Activated T-cell treated with anti-CD3 and anti-CD28 coated beads, Interleukin-2, amount 50 U/mL, for 48 hours (primary cell): ENCODE results near the gene RAB3GAP1.
"Not testable (repeated sequence)": the region's sequence is repeated elsewhere in the genome, so short reads cannot be mapped to it uniquely, and the experiment has no call there.

Source experiments
- DNase-seq, 2 experiments: peaks; one replicate each; pipeline ENCODE4 v3.0.0-alpha.2; 2020

The RAB3GAP1 gene

DNA sequence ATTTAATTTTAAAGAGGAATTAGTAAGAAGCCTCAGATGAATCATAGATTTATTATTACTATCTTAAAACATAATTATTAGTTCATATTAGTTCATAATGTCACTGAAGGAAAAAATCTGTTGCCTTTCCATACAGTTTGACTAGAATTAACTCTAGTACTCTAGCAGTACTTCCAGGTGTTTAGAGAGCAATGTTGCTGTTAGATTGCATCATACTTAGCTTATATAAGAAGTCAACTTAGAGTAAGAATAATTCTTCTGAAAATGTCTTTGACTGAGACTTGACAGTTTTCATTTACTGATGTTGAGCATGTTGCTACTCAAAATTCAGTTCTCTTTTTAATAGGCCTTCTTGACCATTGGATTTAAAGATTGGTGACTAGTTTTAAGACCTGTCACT lies 4.7 kb downstream of the RAB3GAP1 start:
- DNase-seq, result no peak

DNA sequence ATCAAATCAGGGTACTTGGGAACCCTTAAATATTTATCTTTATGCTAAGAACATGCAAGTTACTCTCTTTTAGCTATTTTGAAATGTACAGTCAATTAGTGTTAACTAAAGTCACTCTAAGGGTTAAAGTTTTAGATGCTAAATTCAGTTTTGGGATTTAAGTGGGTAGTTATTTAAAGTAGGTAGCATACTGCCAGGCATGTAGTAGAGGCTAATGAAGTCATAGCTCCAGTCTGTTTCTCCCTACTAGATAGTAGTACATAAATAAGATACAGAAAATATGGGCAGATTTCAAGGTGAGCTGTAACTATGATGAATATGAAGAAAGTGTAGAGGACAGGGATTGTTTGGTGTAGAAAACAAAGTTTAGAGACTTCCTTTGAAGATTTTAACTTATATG lies 7.5 kb downstream of the RAB3GAP1 start:
- no peak for DNase-seq

DNA sequence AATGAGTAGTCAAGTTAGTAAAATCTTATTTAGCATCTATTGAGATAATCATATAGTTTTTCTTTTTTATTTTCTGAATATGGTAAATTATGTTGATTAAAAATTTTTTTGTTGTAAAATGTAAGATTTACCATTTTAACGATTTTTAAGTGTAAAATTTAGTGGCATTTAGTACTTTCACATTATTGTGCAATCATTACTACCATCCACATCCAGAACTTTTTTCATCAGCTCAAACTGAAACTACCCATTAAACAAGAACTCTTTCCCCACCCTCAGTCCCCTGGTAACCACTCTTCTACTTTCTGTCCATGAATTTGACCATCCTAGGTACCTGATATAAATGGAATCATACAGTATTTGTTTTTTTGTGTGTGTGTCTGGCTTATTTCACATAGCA lies 11.1 kb downstream of the RAB3GAP1 start:
- no peak for DNase-seq

DNA sequence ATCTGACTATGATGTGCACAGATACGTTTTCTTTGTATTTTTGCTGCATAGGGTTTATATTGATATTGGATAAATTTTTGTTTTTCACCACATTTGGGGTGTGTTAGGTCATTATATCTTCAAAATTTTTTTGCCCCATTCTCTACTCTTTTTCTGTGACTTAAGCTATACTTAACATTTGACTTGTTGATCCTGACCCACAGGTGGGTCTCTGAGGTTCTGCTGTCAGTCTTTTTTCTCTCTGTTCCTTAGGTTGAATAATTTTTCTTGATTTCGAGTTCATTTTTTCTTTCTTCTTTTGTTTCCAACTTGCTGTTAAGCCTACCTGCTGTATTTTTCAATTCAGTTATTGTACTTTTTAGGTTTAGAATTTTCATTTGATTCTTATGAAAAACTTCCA lies 12.1 kb downstream of the RAB3GAP1 start:
- DNase-seq, result no peak

DNA sequence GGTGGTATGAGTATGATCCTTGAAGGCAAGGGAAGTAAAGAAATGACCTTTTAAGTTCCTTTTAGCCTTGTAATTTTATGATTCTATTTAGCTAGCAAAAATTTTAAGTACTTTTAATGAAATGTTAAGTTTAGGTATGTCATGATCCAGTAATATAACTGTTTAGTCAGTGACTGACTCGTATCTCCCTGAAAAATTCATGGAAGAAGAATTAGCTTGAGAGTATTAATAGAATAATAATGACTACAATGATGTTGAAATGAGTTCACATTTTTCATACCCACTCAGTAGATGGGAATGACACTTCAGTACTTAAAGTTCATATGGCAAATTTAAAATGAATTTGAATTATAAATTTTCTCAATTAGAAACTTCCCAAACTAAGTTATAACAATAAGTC lies 14.6 kb downstream of the RAB3GAP1 start:
- DNase-seq, result no peak

DNA sequence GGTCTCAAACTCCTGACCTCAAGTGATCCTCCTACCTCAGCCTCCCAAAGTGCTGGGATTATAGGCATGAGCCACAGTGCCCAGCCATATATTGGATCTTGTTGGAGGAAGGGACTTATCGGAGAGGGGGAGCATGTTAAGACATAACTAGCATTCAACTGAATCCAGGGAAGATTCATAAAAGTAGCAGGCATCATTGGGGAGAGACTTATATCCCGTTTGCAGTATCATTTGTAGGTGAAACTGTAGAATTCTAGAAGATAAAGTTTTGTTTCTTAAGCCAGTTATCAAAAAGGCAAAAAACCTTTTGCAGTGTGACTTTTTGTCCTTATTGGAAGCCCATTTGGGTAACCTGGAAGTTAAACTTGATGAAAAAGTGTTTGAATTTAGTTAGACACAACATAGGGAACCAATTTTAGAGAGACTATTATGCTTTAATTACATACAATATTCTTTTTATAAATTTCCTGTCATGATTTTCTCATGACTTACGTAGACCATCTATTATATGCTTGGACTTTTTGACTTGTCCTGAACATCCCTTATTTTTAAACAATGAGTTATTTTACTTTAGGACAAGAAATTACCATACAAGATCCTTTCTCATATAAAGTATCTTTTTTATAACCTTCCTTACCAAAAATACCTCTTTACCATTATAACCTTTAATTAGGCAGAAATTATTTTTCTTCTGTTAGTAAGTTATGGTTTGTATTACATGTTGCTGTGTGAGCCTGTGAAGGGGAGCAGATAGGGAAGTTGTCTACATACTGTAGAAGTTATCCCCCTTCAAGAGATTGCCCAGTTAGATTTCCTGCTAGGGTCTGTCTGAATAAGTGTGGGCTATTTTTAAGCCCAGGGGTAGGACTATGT lies 20.3 kb downstream of the RAB3GAP1 start:
- no peak for DNase-seq

DNA sequence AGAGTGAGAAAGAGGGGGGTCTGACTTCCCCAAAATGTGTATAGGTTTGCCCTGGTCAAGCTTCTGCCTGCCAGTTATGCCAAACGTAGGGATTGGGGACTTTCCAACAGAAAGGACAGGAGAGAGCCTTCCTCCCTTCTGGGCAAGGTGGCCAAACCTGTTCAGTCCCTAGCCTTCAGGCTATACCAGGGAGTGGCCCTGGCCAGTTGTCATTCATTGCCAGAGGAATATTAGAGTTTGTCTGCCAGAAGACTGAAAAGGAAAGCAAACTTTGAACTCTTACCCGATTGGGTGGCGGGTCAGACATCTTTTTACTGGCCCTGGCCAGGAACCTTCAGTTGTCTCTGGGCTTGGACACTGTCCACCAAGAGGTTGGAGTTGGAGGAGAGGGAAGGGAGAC lies 22.1 kb downstream of the RAB3GAP1 start:
- no peak for DNase-seq

DNA sequence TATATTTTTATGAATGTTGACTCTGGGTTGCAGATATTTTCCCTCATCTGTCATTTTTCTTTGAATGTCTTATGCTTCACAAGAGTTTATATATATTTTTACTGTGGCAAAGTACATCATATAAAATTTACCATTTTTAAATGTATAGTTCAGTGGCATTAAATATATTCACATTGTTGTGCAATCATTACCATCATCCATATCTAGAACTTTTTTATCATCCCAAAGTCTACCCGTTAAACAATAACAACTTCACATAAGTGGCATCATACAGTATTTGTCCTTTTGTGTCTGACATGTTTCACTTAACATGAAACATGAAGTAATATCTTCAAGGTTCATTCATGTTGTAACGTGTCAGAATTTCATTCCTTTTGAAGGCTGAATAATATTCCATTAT lies 24.5 kb downstream of the RAB3GAP1 start:
- DNase-seq, result no peak

DNA sequence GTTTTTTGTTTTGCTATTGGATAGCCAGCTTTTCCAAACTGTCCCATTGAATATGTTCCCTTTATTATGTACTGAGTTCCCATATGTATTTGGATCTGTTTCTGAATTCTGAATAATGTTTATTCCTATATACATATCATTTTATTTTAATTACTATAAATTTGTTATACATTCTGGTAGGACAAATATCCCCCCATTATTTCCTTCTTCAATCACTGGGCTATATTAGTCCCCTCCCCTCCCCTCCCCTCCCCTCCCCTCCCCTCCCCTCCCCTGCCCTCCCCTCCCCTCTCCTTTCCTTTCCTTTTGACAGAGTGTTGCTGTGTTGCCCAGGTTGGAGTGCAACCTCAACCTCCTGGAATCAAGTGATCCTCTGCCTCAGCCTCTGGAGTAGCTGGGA lies 26.3 kb downstream of the RAB3GAP1 start:
- no peak for DNase-seq

DNA sequence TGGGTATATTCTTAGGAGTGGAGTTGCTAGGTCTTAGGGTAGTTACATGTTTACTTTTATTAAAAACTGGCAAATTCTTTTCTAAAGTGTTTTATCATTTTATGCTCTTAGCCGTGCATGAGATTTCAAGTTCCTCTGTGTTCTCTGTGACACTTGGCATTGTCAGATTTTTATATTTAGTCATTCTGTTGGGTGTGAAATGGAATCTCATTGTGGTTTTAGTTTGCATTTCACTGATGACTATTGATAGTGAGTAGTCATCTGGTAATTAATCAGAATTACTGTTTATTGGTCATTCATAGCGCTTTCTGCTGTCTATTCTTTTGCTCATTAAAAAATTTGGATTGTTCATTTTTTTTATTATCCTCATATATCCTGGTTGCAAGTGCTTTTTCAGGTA lies 34.1 kb downstream of the RAB3GAP1 start:
- DNase-seq, result no peak

DNA sequence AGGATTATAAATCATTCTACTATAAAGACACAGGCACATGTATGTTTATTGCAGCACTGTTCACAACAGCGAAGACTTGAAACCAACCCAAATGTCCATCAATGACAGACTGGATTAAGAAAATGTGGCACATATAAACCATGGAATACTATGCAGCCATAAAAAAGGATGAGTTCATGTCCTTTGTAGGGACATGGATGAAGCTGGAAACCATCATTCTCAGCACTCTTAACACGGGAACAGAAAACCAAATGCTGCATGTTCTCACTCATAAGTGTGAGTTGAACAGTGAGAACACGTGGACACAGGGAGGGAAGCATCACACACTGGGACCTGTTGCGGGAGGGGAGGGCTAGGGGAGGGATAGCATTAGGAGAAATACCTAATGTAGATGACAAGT lies 37.5 kb downstream of the RAB3GAP1 start:
- not testable (repeated sequence) for DNase-seq

DNA sequence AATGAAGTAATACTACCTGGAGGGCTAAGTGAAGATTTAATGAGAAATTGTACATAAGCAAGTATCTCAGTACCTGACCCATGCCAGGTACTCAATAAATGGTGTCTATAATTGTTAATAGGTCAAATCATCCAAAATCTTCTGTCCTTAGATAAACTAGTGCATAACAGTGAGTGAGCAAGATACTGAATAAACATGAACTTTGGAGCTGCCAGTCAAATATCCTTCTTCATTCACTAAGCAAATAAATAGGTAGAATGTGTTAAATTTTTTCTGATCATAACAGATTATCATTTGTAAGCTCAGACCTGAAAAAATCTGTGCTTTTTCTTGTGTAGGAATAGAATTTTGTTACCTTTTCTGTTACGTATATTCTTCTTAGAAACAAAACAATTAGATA lies 39.6 kb downstream of the RAB3GAP1 start:
- no peak for DNase-seq

DNA sequence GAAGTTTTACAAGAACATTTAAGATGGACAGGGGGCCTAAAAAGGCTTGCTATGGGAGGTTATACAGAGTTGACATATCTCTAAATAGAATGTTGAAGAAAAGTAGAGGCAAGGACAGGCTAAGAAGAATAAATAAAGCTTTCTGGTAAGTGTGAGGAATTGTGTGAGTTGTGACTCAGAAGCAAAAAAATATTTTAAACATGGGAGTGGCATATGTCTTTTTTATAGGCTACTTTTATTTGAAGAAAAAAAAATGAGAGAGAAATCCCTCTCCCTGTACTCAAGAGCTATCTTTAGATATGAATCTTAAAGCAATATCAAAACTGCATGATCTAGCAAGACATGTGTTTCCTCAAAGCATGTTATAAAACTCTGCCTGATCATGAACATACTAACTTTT lies 41.1 kb downstream of the RAB3GAP1 start:
- no peak for DNase-seq

DNA sequence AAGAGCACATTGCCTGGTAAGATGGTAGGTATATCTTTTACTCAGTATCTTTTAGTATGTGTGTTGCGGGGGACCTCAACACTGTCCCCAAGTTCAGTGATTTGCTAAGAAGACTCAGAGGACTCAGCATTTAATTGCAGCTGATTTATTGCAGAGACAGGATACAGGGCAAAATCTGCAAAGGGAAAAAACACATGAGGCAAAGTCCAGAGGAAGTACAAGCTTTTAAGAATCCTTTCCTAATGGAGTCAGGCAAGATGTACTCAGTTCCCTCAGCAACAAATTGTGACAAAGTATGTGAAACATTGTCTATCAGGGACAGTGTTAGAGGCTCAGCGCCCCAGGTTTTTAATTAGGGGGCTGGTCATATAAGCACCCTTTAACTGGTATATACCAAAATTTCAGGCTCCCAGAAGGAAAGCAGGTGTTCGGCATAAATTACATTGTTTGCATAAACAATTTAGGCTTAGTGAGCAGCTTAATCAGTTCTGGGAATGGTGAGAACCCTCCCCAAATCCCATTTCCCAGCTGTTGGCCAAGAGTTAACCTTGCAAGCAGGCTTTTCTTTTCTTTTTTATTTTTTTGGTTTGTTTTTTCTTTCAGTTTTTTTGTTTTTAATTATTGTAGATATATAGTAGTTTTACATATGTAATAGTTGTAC lies 41.7 kb downstream of the RAB3GAP1 start:
- DNase-seq, result no peak

DNA sequence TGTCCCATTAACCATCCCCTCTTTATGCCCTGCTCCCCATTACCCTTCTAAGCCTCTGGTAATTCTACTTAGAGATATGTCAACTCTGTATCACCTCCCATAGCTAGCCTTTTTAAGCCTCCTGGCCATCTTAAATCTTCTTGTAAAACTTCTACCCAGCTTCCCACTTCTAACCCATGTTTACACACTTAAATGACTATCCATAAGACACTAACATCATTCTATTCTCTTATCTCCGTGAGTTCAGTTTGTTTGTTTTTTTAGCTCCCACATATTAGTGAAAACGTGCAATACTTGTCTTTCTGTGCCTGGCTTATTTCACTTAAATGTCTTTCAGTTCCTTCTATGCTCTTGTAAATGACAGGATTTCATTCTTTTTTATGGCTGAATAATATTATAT lies 42.4 kb downstream of the RAB3GAP1 start:
- DNase-seq, result no peak

DNA sequence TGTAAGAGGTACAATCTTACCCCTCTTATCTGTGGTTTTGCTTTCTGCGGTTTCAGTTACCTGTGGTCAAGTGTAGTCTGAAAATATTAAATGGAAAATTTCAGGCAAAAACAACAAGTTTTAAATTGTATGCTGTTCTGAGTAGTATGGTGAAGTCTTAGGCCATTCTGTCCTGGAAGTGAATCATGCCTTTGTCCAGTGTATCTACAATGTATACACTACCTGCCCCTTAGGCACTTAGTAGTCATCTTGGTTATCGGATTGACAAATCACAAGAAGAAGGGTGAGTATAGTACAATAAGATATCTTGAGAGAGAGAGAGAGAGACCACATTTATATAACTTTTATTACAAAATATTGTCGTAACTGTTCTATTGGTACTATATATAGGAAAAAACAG lies 43.5 kb downstream of the RAB3GAP1 start:
- no peak for DNase-seq

DNA sequence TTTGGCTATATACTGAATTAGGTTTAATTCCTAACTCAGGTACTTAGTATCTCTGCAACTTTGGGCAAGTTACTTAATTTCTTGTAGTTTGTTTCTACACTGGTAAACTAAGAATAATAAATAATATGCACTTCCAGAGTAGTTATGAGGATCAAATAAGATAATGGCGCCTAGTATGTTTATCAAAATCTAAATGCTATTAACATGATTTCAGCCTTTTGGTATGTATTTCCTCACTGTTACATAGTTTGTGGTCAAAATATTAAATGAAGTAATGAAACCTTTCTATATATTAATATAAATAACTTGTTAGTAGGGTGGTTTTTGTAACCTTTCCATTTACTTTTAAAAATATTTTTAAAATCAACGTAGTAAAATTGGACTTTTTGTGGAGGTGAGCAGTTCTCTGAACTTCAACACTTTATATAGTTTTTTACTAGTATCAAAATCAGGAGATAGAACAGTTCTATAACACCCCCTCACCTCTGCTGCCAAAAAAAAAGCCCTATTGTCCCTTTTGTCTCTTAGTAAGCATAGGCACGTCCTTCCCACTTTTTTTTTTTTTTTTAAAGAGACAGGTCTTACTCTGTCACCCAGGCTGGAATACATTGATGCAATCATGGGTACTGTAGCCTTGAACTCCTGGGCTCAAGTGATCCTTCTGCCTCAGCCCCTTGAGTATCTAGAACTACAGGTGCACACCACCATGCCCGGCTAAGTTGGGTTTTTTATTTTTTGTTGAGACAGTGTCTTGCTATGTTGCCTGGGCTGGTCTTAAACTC lies 44.8 kb downstream of the RAB3GAP1 start:
- no peak for DNase-seq

DNA sequence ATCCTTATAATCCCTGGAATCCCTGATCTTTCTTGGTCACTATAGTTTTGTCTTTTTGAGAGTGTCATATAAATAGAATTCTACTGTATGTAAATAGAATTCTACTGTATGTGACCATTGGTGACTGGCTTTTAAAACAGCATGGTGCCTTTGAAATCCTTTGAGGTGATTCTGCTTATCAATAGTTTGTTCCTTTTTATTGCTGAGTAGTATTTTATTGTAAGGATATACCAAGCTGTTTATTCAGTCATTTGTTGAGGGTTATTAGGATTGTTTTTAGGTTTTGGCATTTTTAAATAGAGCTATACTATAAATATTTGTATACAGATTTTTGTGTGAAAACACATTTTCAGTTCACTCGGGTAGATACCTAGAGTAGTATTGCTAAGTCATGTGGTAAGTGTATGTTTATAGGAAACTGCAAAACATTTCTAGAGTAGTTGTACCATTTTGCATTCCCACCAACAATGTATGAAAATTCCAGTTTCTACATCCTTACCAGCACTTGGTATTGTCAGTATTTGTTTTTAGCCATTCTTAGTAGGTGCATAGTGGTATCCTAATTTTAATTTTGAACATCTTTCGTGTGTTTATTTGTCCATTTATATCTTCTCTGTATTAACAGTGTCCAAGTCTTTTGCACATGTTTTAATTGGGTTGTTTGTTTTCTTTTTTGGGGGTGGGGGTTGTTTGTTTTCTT lies 45.6 kb downstream of the RAB3GAP1 start:
- DNase-seq, result no peak

DNA sequence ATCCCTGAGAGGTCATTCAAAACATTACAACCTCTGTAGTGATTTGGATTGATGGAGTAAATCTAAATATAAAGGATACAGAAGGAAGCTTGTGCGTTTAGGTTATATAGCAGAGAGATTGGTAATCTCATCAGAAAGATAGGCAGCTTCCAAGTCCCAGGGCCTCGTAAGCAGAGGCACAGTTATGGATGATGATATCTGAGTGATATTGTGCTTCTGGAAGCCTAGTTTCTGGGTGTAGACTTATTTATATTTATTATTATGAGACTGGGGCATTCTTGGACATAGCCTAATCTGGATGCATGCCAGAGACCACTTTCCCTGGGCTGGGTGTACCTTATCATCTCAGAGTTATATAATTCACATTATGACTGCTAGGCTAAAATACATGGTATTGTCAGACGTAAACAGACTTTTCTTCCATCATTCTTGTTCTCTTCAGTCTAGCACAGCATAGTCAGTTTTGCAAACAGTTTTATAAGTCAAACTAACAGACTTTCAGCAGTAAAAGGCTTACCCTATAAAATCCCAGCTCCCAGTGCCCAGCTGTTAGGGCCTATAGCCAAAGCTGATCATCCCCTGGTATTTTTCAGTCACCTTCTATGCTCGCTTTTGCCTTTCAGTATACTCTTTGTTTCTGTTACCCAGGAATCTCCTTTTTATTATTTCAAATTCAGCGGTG lies 47.9 kb downstream of the RAB3GAP1 start:
- no peak for DNase-seq

DNA sequence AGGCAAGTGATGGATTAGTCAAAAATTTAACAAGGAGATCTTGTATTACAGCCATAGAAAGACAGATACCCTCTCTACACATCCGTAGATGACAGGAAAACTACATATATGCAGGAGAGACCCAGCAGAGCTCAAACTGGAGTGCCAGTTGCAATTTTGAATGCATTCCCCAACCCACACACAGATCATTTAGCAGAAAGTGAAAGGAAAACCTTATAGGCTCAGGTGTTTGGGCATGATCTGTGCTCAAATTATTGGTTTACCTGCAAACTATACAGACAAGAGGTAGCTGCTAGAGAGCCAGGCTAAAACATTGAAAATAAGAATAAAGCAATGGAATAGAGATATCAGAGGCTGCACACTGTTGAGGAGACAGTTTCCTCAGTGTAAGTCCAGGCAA lies 51.8 kb downstream of the RAB3GAP1 start:
- no peak for DNase-seq

DNA sequence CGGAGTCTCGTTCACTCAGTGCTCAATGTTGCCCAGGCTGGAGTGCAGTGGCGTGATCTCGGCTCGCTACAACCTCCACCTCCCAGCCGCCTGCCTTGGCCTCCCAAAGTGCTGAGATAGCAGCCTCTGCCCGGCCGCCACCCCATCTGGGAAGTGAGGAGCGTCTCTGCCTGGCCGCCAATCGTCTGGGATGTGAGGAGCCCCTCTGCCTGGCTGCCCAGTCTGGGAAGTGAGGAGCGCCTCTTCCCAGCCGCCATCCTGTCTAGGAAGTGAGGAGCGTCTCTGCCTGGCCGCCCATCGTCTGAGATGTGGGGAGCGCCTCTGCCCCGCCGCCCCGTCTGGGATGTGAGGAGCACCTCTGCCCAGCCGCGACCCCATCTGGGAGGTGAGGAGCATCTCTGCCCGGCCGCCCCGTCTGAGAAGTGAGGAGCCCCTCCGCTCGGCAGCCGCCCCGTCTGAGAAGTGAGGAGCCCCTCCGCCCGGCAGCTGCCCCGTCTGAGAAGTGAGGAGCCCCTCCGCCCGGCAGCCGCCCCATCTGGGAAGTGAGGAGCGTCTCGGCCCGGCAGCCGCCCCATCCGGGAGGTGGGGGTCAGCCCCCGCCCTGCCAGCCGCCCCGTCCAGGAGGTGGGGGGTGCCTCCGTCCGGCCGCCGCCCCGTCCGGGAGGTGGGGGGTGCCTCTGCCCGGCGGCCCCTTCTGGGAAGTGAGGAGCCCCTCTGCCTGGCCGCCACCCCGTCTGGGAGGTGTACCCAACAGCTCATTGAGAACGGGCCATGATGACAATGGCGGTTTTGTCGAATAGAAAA lies 53.6 kb downstream of the RAB3GAP1 start:
- DNase-seq, result not testable (repeated sequence)

DNA sequence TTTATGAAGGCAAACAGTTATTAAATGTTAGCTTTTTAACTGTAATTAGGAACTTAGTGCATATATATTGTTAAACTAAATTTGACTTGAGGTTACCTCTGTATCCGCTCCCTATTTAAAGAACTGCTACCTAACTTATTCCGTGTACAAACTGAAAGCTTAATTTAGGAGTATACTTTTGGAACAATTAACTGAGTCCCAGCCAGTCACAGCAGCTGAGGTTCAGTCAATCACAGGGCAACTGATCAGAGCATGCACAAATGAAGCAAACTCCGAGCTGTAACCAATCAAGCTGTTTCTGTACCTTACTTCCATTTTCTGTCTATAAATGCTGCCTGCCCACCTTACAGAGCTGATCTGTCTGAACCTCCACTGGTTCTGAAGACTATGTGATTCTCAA lies 61.2 kb downstream of the RAB3GAP1 start:
- no peak for DNase-seq
